Lower leg skin (tissue), 4 donors: Measurements from ENCODE around the gene TUT1. TPM values are rescaled to one million over a fixed set of nuclear protein-coding genes. Genes with fewer than 3 reads are reported as not detected.

ENCODE experiments used
- DNase-seq, 2 donors: peaks; one replicate each; pipeline ENCODE4 v3.0.0-alpha.2; 2019; ENCODE audit warnings: low spot score in 2 of 2
- H3K4me3 ChIP-seq: fragments of 200-600 bp; sonication (generic); 2 replicates; pipeline ENCODE4 v1.5.1; 2017; ENCODE audit warnings: mild to moderate bottlenecking, low read depth; ENCODE audit not compliant: poor library complexity, severe bottlenecking
- POLR2A ChIP-seq, 2 donors: fragments of 450-650 bp; IDR thresholded peaks; one replicate each; pipeline ENCODE4 v1.6.1; 2016 to 2017; ENCODE audit warnings: antibody characterized with exemption in 2 of 2, mild to moderate bottlenecking in 1 of 2, moderate library complexity in 1 of 2
- WGBS, 2 donors: methylation state at CpG; one replicate each; pipeline ENCODE4 v1.1.5; 2018; 5-methylcytosine and 5-hydroxymethylcytosine counted together
- intact Hi-C: fragments of 100-400 bp; cut with DNase I; formaldehyde crosslinking; loops from one replicate; pipeline ENCODE4 v1.15.0; 2023; ENCODE audit warnings: low total_unique reads
- total RNA-seq, 4 donors: library from RNA; depleted of rRNA; stranded (reverse); fragments of >200 nt; gene quantifications; one replicate each; pipeline ENCODE4 v1.1.0, GENCODE V29; 2016
- TF ChIP-seq, protein P1 (sequence below), 3 donors: fragments of 450-650 bp; IDR thresholded peaks; one replicate each; pipeline ENCODE4 v1.5.1; 2016; ENCODE audit warnings: antibody characterized with exemption in 3 of 3, mild to moderate bottlenecking in 3 of 3, moderate library complexity in 2 of 3

The TUT1 gene
- total RNA-seq, 4 donors from 2014 or later, result 11.0 to 29.8 (median 15.8) TPM

GRCh38 chr11:62558669-62559068, 32.7 kb downstream of the TUT1 start:
- WGBS, 2 donors, result 76 to 80% methylated on average over 9 of the region's 9 CpGs

GRCh38 chr11:62556875-62557631, 34.3 kb downstream of the TUT1 start:
- intact Hi-C loops, result no loop called here
- H3K4me3 ChIP-seq, result no peak overlapping the region
- peak in 1 of 2 donors; percentile 87 for DNase-seq
- TF ChIP-seq, protein P1, sequence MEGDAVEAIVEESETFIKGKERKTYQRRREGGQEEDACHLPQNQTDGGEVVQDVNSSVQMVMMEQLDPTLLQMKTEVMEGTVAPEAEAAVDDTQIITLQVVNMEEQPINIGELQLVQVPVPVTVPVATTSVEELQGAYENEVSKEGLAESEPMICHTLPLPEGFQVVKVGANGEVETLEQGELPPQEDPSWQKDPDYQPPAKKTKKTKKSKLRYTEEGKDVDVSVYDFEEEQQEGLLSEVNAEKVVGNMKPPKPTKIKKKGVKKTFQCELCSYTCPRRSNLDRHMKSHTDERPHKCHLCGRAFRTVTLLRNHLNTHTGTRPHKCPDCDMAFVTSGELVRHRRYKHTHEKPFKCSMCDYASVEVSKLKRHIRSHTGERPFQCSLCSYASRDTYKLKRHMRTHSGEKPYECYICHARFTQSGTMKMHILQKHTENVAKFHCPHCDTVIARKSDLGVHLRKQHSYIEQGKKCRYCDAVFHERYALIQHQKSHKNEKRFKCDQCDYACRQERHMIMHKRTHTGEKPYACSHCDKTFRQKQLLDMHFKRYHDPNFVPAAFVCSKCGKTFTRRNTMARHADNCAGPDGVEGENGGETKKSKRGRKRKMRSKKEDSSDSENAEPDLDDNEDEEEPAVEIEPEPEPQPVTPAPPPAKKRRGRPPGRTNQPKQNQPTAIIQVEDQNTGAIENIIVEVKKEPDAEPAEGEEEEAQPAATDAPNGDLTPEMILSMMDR (IDR thresholded peaks at IDR 0.05), result no peak
- TF ChIP-seq POLR2A (IDR thresholded peaks at IDR 0.05), result no peak
- WGBS, 2 donors, result 15 to 26% methylated on average over 3 of the region's 3 CpGs

More at GRCh38 chr11:62558669-62559068, 32.7 kb downstream of the TUT1 start:
- intact Hi-C loops, result no loop called here
- DNase-seq, result peak in 1 of 2 donors; percentile 72
- H3K4me3 ChIP-seq, result no peak overlapping the region
- TF ChIP-seq POLR2A (IDR thresholded peaks at IDR 0.05), result no peak
- TF ChIP-seq, protein P1 (IDR thresholded peaks at IDR 0.05), result no peak

- WGBS, 2 donors, result 1 to 4% methylated on average over 13 to 14 of the region's 14 CpGs
- intact Hi-C loops, result no loop called here
- H3K4me3 ChIP-seq, result no peak overlapping the region
- peak; percentile 95 to 98 for DNase-seq
- TF ChIP-seq, protein P1 (IDR thresholded peaks at IDR 0.05), result no peak
- TF ChIP-seq POLR2A (IDR thresholded peaks at IDR 0.05), result no peak
Measured at GRCh38 chr11:62556108-62556874, 35.0 kb downstream of the TUT1 start.

DNA sequence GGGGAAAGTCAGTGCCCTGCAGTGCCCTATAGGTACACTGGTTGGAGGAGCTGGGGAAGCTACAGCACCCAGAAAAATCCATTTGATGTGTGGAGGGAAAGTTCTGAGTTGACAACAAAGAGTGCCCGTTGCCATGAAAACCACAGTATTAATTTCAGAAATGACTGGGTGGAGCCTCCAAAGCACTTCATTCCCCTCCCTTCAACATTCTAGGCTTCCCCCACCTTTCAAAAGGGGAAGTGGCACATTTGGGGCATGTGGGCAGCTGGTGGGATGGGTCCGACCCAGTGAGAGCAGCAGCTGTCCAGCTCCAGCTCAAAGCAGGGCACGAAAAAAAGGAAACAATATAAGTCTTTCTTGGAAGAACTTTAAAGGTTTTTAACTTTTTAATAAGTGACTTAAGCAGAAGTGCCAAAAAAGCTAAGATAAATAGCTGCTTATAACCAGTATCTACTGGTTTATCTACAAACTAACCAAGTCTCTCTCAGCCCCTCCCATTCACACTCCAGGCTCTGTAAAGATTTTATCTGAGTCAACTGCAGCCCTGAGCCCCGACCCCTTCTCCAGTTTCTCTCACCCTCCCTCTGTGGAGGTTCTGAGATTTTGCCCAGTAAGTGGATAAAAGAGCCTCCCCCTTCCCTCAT, 35.7 kb downstream of the TUT1 start:
- 0 to 1% methylated on average over 4 of the region's 4 CpGs for WGBS, 2 donors
- intact Hi-C loops, result no loop called here
- DNase-seq, result peak in 1 of 2 donors; percentile 85
- no peak overlapping the region for H3K4me3 ChIP-seq
- TF ChIP-seq, protein P1 (IDR thresholded peaks at IDR 0.05), result no peak
- no peak for TF ChIP-seq POLR2A (IDR thresholded peaks at IDR 0.05)

DNA sequence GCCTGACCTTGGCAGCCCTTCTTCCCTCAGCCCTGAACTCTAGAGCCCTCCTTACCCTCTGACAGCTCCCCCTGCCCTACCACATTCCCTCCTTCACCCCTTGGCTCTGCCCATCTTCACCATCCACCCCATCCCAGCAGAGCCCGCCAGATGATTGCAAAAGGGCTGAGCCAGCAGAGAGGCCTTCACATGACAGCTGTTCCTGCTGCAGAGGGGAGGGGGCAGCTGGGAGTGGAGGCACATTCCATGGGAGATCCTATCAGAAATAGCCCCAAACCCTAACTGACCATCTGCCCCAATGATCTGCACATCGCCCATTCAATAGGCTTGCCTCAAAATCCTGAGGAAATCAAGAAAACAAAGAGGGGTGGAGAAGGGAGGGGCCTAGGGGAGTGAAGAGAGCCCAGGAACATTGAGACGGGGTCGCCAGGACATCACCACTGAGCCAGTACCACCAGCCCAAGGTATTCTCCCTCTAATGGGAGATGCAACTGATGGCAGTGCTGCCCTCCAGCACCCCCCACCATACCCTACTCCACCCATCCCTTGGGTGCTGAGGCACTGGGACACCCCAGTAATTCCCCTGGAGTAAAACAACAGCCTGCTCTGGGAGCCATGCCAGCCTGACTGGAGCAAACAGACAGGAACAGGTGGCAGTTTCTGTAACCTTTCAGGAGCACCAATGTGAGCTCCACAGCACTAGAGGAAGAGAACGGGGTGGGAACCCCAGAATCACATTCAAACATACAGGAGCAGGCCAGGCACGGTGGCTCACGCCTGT, 36.7 kb downstream of the TUT1 start:
- peak in 1 of 2 donors; percentile 93 for DNase-seq
- intact Hi-C loops, result no loop called here
- H3K4me3 ChIP-seq, result no peak overlapping the region
- 44 to 45% methylated on average over 7 of the region's 7 CpGs for WGBS, 2 donors
- TF ChIP-seq POLR2A (IDR thresholded peaks at IDR 0.05), result no peak
- TF ChIP-seq, protein P1 (IDR thresholded peaks at IDR 0.05), result no peak
